ENCODE measurements around the gene RFT1.

The RFT1 gene

GRCh38 chr3:53166206-53166605, 36.0 kb upstream of the RFT1 start:
- intact Hi-C loops (cut with DNase I): no loop called here
- peak in 1 of 42 donors; percentile 23 for DNase-seq

- intact Hi-C loops (cut with DNase I): no loop called here
- DNase-seq: no peak
Measured at GRCh38 chr3:53164911-53165310, 34.7 kb upstream of the RFT1 start.

GRCh38 chr3:53163444-53164387, 33.5 kb upstream of the RFT1 start:
- peak in 2 of 42 donors; percentile 33 to 64 for DNase-seq
- intact Hi-C loops (cut with DNase I): no loop called here

GRCh38 chr3:53162672-53163443, 32.6 kb upstream of the RFT1 start:
- intact Hi-C loops (cut with DNase I): no loop called here
- DNase-seq: peak in 34 of 42 donors; percentile 36 to 81 (median 56)

GRCh38 chr3:53161820-53162671, 31.8 kb upstream of the RFT1 start:
- peak in 20 of 42 donors; percentile 30 to 73 (median 51) for DNase-seq

GRCh38 chr3:53161450-53161819, 31.2 kb upstream of the RFT1 start:
- DNase-seq: peak in 3 of 42 donors; percentile 10 to 50 (median 18)
- intact Hi-C loops (cut with DNase I): no loop called here

More at GRCh38 chr3:53161820-53162671, 31.8 kb upstream of the RFT1 start:
- intact Hi-C loops (cut with DNase I): no loop called here

GRCh38 chr3:53160660-53161449, 30.6 kb upstream of the RFT1 start, which contains the start of gene PRKCD:
Gene PRKCD, plus strand, starts transcription at chr3:53161209. Its CDS starts 17,214 bp downstream, at chr3:53178423.
- DNase-seq: peak; percentile 48 to 88 (median 74)
- intact Hi-C loops (cut with DNase I): no loop called here

GRCh38 chr3:53160061-53160659, 29.9 kb upstream of the RFT1 start:
- intact Hi-C loops (cut with DNase I): no loop called here
- no peak for DNase-seq

- intact Hi-C loops (cut with DNase I): no loop called here
- no peak for DNase-seq
Measured at GRCh38 chr3:53159156-53160060, 29.2 kb upstream of the RFT1 start.

- intact Hi-C loops (cut with DNase I): no loop called here
- DNase-seq: no peak
Measured at GRCh38 chr3:53158765-53159155, 28.5 kb upstream of the RFT1 start.

GRCh38 chr3:53157974-53158580, 27.8 kb upstream of the RFT1 start:
- intact Hi-C loops (cut with DNase I): no loop called here
- no peak for DNase-seq

GRCh38 chr3:53156368-53156834, 26.2 kb upstream of the RFT1 start:
- DNase-seq: peak in 1 of 42 donors; percentile 21
- intact Hi-C loops (cut with DNase I): no loop called here

GRCh38 chr3:53155760-53156159, 25.5 kb upstream of the RFT1 start:
- intact Hi-C loops (cut with DNase I): no loop called here
- DNase-seq: peak in 3 of 42 donors; percentile 29 to 51 (median 36)

- intact Hi-C loops (cut with DNase I): no loop called here
- peak in 13 of 42 donors; percentile 26 to 71 (median 46) for DNase-seq
Measured at GRCh38 chr3:53154881-53155285, 24.6 kb upstream of the RFT1 start.

- peak in 26 of 42 donors; percentile 34 to 84 (median 60) for DNase-seq
- intact Hi-C loops (cut with DNase I): no loop called here
Measured at GRCh38 chr3:53153980-53154379, 23.7 kb upstream of the RFT1 start.

GRCh38 chr3:53153264-53153823, 23.1 kb upstream of the RFT1 start:
- DNase-seq: no peak
- intact Hi-C loops (cut with DNase I): no loop called here

All from head of caudate nucleus (tissue), 42 donors.